SK-N-SH treated with all-trans-retinoic acid at 6 μM for 48 hours (cell line): Measurements from ENCODE around the gene STPG3.

Experiments
- ARNTL ChIP-seq: fragments of 450-650 bp; formaldehyde crosslinking; IDR thresholded peaks from 2 replicates; pipeline ENCODE4 v1.5.0; 2020; ENCODE audit warnings: low read depth, mild to moderate bottlenecking, moderate library complexity, borderline replicate concordance
- CREB5 ChIP-seq: fragments of 250-450 bp; sonication (Bioruptor Pico); IDR thresholded peaks from 2 replicates; pipeline ENCODE4 v1.5.1; 2020; ENCODE audit warnings: low read depth, mild to moderate bottlenecking, moderate library complexity
- OSR1 ChIP-seq: fragments of 250-450 bp; sonication (Bioruptor Pico); IDR thresholded peaks from 2 replicates; pipeline ENCODE4 v1.8.0; 2022; ENCODE audit warnings: moderate library complexity, mild to moderate bottlenecking, inconsistent platforms
- PATZ1 ChIP-seq: fragments of 250-450 bp; sonication (Bioruptor Pico); IDR thresholded peaks from 2 replicates; pipeline ENCODE4 v1.8.0; 2020; ENCODE audit warnings: mild to moderate bottlenecking, moderate library complexity, borderline replicate concordance
- POU6F1 ChIP-seq: fragments of 250-450 bp; sonication (Bioruptor Pico); IDR thresholded peaks from 2 replicates; pipeline ENCODE4 v1.8.0; 2021; ENCODE audit warnings: low read depth, mild to moderate bottlenecking, moderate library complexity, borderline replicate concordance
- RARB ChIP-seq: fragments of 250-450 bp; sonication (Bioruptor Pico); IDR thresholded peaks from 2 replicates; pipeline ENCODE4 v1.8.0; 2021; ENCODE audit warnings: mild to moderate bottlenecking, moderate library complexity
- TSHZ2 ChIP-seq: fragments of 250-450 bp; sonication (Bioruptor Pico); IDR thresholded peaks from 2 replicates; pipeline ENCODE4 v1.5.0; 2020; ENCODE audit warnings: mild to moderate bottlenecking, moderate library complexity
- ZC3H10 ChIP-seq: fragments of 250-450 bp; sonication (Bioruptor Pico); IDR thresholded peaks from 2 replicates; pipeline ENCODE4 v1.5.1; 2021; ENCODE audit warnings: mild to moderate bottlenecking, moderate library complexity
- ZFP3 ChIP-seq: fragments of 250-450 bp; sonication (Bioruptor Pico); IDR thresholded peaks from 2 replicates; pipeline ENCODE4 v1.5.0; 2020; ENCODE audit warnings: mild to moderate bottlenecking, moderate library complexity
- ZFP30 ChIP-seq: fragments of 450-650 bp; formaldehyde crosslinking; IDR thresholded peaks from 2 replicates; pipeline ENCODE4 v1.5.0; 2022; ENCODE audit warnings: mild to moderate bottlenecking, moderate library complexity
- ZNF565 ChIP-seq: fragments of 450-650 bp; formaldehyde crosslinking; conservative IDR thresholded peaks from 2 replicates; pipeline ENCODE4 v1.5.0; 2020; ENCODE audit warnings: low read depth, mild to moderate bottlenecking, moderate library complexity
- ZNF8 ChIP-seq: fragments of 450-650 bp; formaldehyde crosslinking; IDR thresholded peaks from 2 replicates; pipeline ENCODE4 v1.5.0; 2020; ENCODE audit warnings: mild to moderate bottlenecking, moderate library complexity

- no peak for TF ChIP-seq ZC3H10 (CRISPR knock-in tag)
- no peak for TF ChIP-seq PATZ1 (CRISPR knock-in tag)
- TF ChIP-seq RARB (CRISPR knock-in tag), result no peak
- TF ChIP-seq ZFP3 (CRISPR knock-in tag), result no peak
- TF ChIP-seq ZFP30 (CRISPR knock-in tag), result no peak
- no peak for TF ChIP-seq ARNTL (CRISPR knock-in tag)
- TF ChIP-seq ZNF565 (CRISPR knock-in tag), result no peak
- no peak for TF ChIP-seq ZNF8
- TF ChIP-seq OSR1 (CRISPR knock-in tag), result no peak
- no peak for TF ChIP-seq TSHZ2
- TF ChIP-seq POU6F1 (CRISPR knock-in tag), result no peak
- TF ChIP-seq CREB5 (CRISPR knock-in tag), result no peak
Observed at GRCh38 chr9:137298401-137299202, 47.5 kb downstream of the STPG3 start.
